Caco-2 (cell line): ENCODE data around the gene CARNS1. TPM values are rescaled to one million over a fixed set of nuclear protein-coding genes. Genes with fewer than 3 reads are reported as not detected.

Source experiments
- BruUV-seq: library from RNA; stranded (reverse); fragments of 400-500 nt; replicated peaks from 2 replicates; lab custom pipeline; 2021; lab: Mats Ljungman, UMichigan
- CTCF ChIA-PET: fragments of 300-600 bp; sonication (Branson Sonifier 250); formaldehyde crosslinking; loops from one replicate; lab custom pipeline; 2022; ENCODE audit warnings: antibody characterized with exemption; lab: Charles Lee
- POLR2A ChIA-PET: fragments of 300-600 bp; sonication (Branson Sonifier 250); formaldehyde crosslinking; loops from one replicate; lab custom pipeline; 2022; ENCODE audit warnings: antibody characterized with exemption; lab: Charles Lee
- DNase-seq, 2 experiments: peaks; one replicate each; pipeline versions ENCODE4 v3.0.0 to v3.0.0-alpha.2; 2020 to 2022
- H3K27me3 ChIP-seq: replicated peaks from 2 replicates; pipeline ENCODE4 v1.6.0; 2011; ENCODE audit warnings: low read length; ENCODE audit not compliant: control insufficient read depth, insufficient read depth
- H3K36me3 ChIP-seq: 2 replicates; pipeline ENCODE4 v1.5.1; 2011; ENCODE audit warnings: low read length; ENCODE audit not compliant: control insufficient read depth, insufficient read depth
- H3K4me1 ChIP-seq: fragments of 250-450 bp; sonication (Bioruptor Pico); 2 replicates; pipeline ENCODE4 v1.5.1; 2020; ENCODE audit warnings: mild to moderate bottlenecking
- H3K4me3 ChIP-seq: 2 replicates; pipeline ENCODE4 v1.5.1; 2011; ENCODE audit warnings: low read depth, mild to moderate bottlenecking, control low read depth, low read length
- H3K9me3 ChIP-seq: fragments of 250-450 bp; sonication (Bioruptor Pico); 2 replicates; pipeline ENCODE4 v1.5.1; 2020; ENCODE audit warnings: mild to moderate bottlenecking, moderate library complexity
- H3K27ac Mint-ChIP-seq: one replicate; pipeline ENCODE4 v1.8.0; 2022; ENCODE audit warnings: mixed read lengths; ENCODE audit not compliant: unreplicated experiment
- H3K27me3 Mint-ChIP-seq: one replicate; pipeline ENCODE4 v1.8.0; 2022; ENCODE audit warnings: mixed read lengths; ENCODE audit not compliant: insufficient read depth, unreplicated experiment
- H3K36me3 Mint-ChIP-seq: one replicate; pipeline ENCODE4 v1.8.0; 2022; ENCODE audit warnings: mild to moderate bottlenecking, mixed read lengths; ENCODE audit not compliant: insufficient read depth, unreplicated experiment
- H3K4me1 Mint-ChIP-seq: one replicate; pipeline ENCODE4 v1.8.0; 2022; ENCODE audit warnings: low read depth, mixed read lengths; ENCODE audit not compliant: unreplicated experiment
- H3K4me3 Mint-ChIP-seq: one replicate; pipeline ENCODE4 v1.8.0; 2022; ENCODE audit warnings: mild to moderate bottlenecking, moderate library complexity, mixed read lengths; ENCODE audit not compliant: unreplicated experiment
- H3K9me3 Mint-ChIP-seq: one replicate; pipeline ENCODE4 v1.8.0; 2022; ENCODE audit warnings: mixed read lengths; ENCODE audit not compliant: unreplicated experiment
- CTCF ChIP-seq, 2 experiments: fragments of 200-600 bp in 1 of 2; IDR thresholded peaks; 1 replicate in 1 of 2; 2 replicates in 1 of 2; pipeline versions ENCODE4 v1.5.1 to v1.8.0; 2011 to 2022; ENCODE audit warnings: antibody characterized with exemption in 1 of 2, control low read depth in 1 of 2, inconsistent platforms in 1 of 2, low read depth in 1 of 2, low read length in 1 of 2, mild to moderate bottlenecking in 1 of 2, moderate library complexity in 1 of 2; ENCODE audit not compliant: insufficient read depth in 1 of 2, severe bottlenecking in 1 of 2, unreplicated experiment in 1 of 2
- intact Hi-C: fragments of 100-400 bp; cut with micrococcal nuclease; formaldehyde crosslinking; loops from one replicate; pipeline ENCODE4 v1.10.0; 2022; ENCODE audit not compliant: unreplicated experiment
- total RNA-seq: library from RNA; stranded (reverse); gene quantifications from 2 replicates; pipeline ENCODE4 v1.2.3, GENCODE V29; 2022

Gene CARNS1
- total RNA-seq, 1 experiment from 2014 or later, result 0.09 TPM

- H3K27ac Mint-ChIP-seq, result no peak overlapping the region
- TF ChIP-seq CTCF (IDR thresholded peaks at IDR 0.05; ENCODE audit: insufficient read depth in 1 of 2, low read depth in 1 of 2, low read length in 1 of 2, severe bottlenecking in 1 of 2, unreplicated experiment in 1 of 2), result no peak
- H3K27me3 Mint-ChIP-seq, result no peaks in the 10 kb centered on the region
- H3K9me3 Mint-ChIP-seq, result no peaks in the 10 kb centered on the region
- Histone ChIP-seq H3K4me1 (peaks cover 4% of the 10 kb centered on the region; the same call in 1 of the 2 replicates), H3K36me3 (peaks cover 13% of the 10 kb centered on the region), H3K9me3 (no peaks in the 10 kb centered on the region), H3K27me3 (no peaks in the 10 kb centered on the region), H3K4me3 (no peak overlapping the region; the same call in 1 of the 2 replicates)
- ChIA-PET CTCF (no interaction called here), POLR2A (interaction anchor here (0.6 kb wide), 1 partner anchor 38 kb away, joined by 3 read pairs; no protein-coding TSS in a partner anchor)
- peaks cover 53% of the 10 kb centered on the region for H3K36me3 Mint-ChIP-seq
- no peak for DNase-seq
- BruUV-seq, result no TSS peak
- no peaks in the 10 kb centered on the region for H3K4me1 Mint-ChIP-seq
- peak overlapping the region; percentile 35 for H3K4me3 Mint-ChIP-seq
- intact Hi-C loops, result loop anchor here (2.0 kb wide), 1 partner anchor 29 kb away; the partner anchor contains the start of gene PPP1CA
These were observed 14.2 kb downstream of the CARNS1 start for GRCh38 chr11:67429722-67430121.

DNA sequence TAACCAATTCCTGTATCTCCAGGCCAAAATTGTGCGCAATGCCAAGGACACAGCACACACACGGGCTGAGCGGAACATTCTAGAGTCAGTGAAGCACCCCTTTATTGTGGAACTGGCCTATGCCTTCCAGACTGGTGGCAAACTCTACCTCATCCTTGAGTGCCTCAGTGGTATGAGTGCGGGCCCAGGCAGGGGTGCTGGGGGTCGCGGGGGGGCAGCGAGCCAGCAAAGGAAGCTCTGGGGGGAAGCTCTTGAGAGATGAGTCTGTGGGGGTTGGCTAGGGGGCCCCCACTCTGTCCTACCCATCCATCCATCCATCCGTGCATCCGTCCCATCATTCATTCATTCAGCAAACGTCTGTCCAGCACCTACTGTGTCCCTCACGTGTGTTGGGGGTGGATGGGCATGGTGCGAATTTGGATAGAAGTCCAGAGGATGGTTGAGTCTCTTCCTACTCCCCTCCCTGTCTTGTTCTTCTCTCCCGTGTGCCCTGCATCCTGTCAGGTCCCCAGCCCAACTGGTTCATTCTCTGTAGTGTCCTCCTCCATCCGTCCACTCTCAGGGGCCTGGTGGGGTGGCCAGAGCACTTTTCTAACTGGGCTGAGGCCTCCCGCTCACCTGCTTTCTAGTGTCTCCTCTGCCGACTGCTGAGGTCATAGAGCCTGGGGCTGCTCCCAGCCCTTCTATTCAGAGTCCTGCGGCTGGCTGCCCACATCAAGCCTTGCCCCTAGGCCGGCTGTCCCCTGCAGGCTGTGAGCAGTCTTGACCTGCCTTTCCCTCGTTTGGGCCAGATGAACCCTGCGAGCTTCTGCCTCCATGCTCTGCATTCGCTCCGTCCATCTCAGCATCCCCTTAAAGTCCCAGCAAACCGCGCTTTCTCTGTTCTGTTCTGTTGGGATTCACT is 16.1 kb downstream of the CARNS1 start:
- H3K4me3 ChIP-seq, result no peak overlapping the region
- H3K27me3 ChIP-seq, result no peaks in the 10 kb centered on the region
- ChIA-PET CTCF (no interaction called here), POLR2A (interaction anchor here (0.5 kb wide), 1 partner anchor 12 kb away, joined by 3 read pairs; the partner anchor contains the start of gene CORO1B)
- no peak overlapping the region for H3K4me3 Mint-ChIP-seq
- intact Hi-C loops, result no loop called here
- no peaks in the 10 kb centered on the region for H3K9me3 Mint-ChIP-seq
- H3K9me3 ChIP-seq, result no peaks in the 10 kb centered on the region
- H3K36me3 Mint-ChIP-seq, result peaks cover 66% of the 10 kb centered on the region
- no TSS peak for BruUV-seq
- H3K27me3 Mint-ChIP-seq, result no peaks in the 10 kb centered on the region
- no peak for DNase-seq
- peaks cover 4% of the 10 kb centered on the region; the same call in 1 of the 2 replicates for H3K4me1 ChIP-seq
- H3K4me1 Mint-ChIP-seq, result no peaks in the 10 kb centered on the region
- H3K36me3 ChIP-seq, result peaks cover 13% of the 10 kb centered on the region
- no peak for TF ChIP-seq CTCF (IDR thresholded peaks at IDR 0.05; ENCODE audit: insufficient read depth in 1 of 2, low read depth in 1 of 2, low read length in 1 of 2, severe bottlenecking in 1 of 2, unreplicated experiment in 1 of 2)
- peak overlapping the region; percentile 50 for H3K27ac Mint-ChIP-seq

- Mint-ChIP-seq H3K36me3 (peaks cover 76% of the 10 kb centered on the region), H3K4me3 (no peak overlapping the region), H3K9me3 (no peaks in the 10 kb centered on the region), H3K27ac (no peak overlapping the region), H3K27me3 (no peaks in the 10 kb centered on the region), H3K4me1 (no peaks in the 10 kb centered on the region)
- Histone ChIP-seq H3K4me1 (peaks cover 4% of the 10 kb centered on the region; the same call in 1 of the 2 replicates), H3K9me3 (no peaks in the 10 kb centered on the region), H3K4me3 (no peak overlapping the region), H3K36me3 (peaks cover 17% of the 10 kb centered on the region), H3K27me3 (no peaks in the 10 kb centered on the region)
- ChIA-PET POLR2A (no interaction called here), CTCF (no interaction called here)
- intact Hi-C loops, result no loop called here
- BruUV-seq, result no TSS peak
- no peak for TF ChIP-seq CTCF (IDR thresholded peaks at IDR 0.05; ENCODE audit: insufficient read depth in 1 of 2, low read depth in 1 of 2, low read length in 1 of 2, severe bottlenecking in 1 of 2, unreplicated experiment in 1 of 2)
- DNase-seq, result no peak
These were observed 17.3 kb downstream of the CARNS1 start for GRCh38 chr11:67432655-67433349.
